GM12892 (cell line): ENCODE data around the gene MEIOC.

ENCODE experiments used
- POLR2A ChIP-seq: IDR thresholded peaks from 2 replicates; pipeline ENCODE4 v1.6.1; 2011; ENCODE audit warnings: low read depth, low read length, control low read depth
- TAF1 ChIP-seq: IDR thresholded peaks from 2 replicates; pipeline ENCODE4 v1.6.1; 2011; ENCODE audit warnings: low read depth, mild to moderate bottlenecking, control low read depth, low read length, borderline replicate concordance

DNA sequence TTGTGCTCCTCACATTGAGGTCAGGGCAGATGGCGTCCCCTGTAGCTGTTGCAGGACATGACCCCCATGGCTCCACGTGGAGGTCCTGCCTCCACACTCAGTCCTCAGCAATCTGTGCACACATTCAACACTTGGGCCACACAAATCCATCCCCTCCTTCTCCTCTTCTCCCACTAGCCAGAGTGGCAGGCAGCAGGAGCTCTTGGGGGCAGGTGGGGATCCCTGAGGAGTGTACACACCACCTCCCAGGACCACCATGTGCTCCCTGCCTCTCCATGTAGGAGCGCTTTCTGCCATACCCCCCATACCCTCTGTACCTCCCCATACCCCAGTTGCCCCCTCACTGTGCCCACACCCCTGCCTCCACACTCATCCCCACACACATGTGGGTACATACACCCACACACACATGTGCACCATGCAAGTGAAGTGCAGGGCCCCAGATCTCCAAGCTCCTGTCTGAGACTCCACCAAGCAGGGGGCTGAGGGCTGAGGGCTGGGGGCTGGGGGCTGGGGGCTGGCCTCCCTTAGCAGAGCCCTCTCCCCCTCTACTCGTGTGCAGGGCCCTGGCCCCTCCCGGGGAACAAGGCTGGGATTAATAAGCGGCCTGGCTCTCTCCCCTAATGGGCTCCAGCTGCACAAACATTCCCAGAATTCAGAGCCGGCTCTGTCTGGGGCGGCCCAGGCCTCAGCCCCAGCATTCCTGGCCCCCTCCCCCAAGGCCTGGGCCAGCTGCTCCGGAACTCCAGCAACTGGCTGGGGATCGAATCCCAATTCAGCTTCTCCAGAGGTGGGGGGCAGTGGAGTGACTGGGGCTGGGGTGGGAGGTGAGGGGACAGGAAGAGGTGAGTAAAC, 48.2 kb upstream of the MEIOC start:
- no peak for TF ChIP-seq POLR2A
- no peak for TF ChIP-seq TAF1
